HCT116 (cell line): ENCODE results near the gene SCN2B. TPM values are rescaled to one million over a fixed set of nuclear protein-coding genes. Genes with fewer than 3 reads are reported as not detected.

Source experiments
- ATAC-seq: fragments of 200-7000 bp; cut with Tn5 transposase; 2 replicates; pipeline ENCODE4 v1.9.1; 2020; ENCODE audit warnings: mild to moderate bottlenecking, moderate library complexity
- BruUV-seq: library from RNA; stranded (reverse); fragments of 400-500 nt; replicated peaks from 2 replicates; lab custom pipeline; 2021; lab: Mats Ljungman, UMichigan
- CTCF ChIA-PET: fragments of 300-600 bp; sonication (Branson Sonifier 250); formaldehyde crosslinking; loops from one replicate; lab custom pipeline; 2021; ENCODE audit warnings: antibody characterized with exemption; lab: Charles Lee
- POLR2A ChIA-PET: fragments of 300-600, 350-600 bp; sonication (Branson Sonifier 250); formaldehyde crosslinking; loops from one replicate; lab custom pipeline; 2021; ENCODE audit warnings: antibody characterized with exemption; lab: Charles Lee
- RAD21 ChIA-PET, 2 experiments: fragments of 300-600 bp; sonication (Branson Sonifier 250); formaldehyde crosslinking; loops; one replicate each; lab custom pipeline; 2023; ENCODE audit warnings: low total read pairs in 2 of 2; ENCODE audit not compliant: uncharacterized antibody in 2 of 2, unreplicated experiment in 2 of 2, low non-redundant PET in 1 of 2; lab: Charles Lee
- DNase-seq: peaks from one replicate; pipeline ENCODE4 v3.0.0-alpha.2; 2010; ENCODE audit warnings: low read depth, low spot score
- H2AFZ ChIP-seq: fragments of 200-600 bp; shearing (Covaris generic), sonication (generic); 2 replicates; pipeline ENCODE4 v1.6.1; 2017; ENCODE audit warnings: low read depth, mixed run types, mixed read lengths, antibody characterized with exemption, low read length; ENCODE audit not compliant: poor library complexity, severe bottlenecking
- H3K27ac ChIP-seq: 2 replicates; pipeline ENCODE4 v1.5.1; 2012; ENCODE audit warnings: low read depth, low read length
- H3K27me3 ChIP-seq: fragments of 200-600 bp; sonication (generic); 2 replicates; pipeline ENCODE4 v1.6.1; 2016; ENCODE audit warnings: mixed run types, low read length, mixed read lengths; ENCODE audit not compliant: insufficient read depth
- H3K36me3 ChIP-seq, 2 experiments: fragments of 200-500 bp in 1 of 2; fragments of 200-600 bp in 1 of 2; sonication (Bioruptor generic) in 1 of 2; sonication (generic) in 1 of 2; 2 replicates each; pipeline versions ENCODE4 v1.5.1 to v1.6.1; 2014 to 2016; ENCODE audit warnings: low read length in 2 of 2, inconsistent platforms in 1 of 2, mixed read lengths in 1 of 2, mixed run types in 1 of 2; ENCODE audit not compliant: insufficient read depth in 2 of 2, control insufficient read depth in 1 of 2
- H3K4me1 ChIP-seq, 2 experiments: fragments of 200-600 bp in 1 of 2; sonication (generic) in 1 of 2; 2 replicates each; pipeline versions ENCODE4 v1.5.1 to v1.6.1; 2012 to 2017; ENCODE audit warnings: low read length in 2 of 2, inconsistent platforms in 1 of 2, mild to moderate bottlenecking in 1 of 2, mixed read lengths in 1 of 2, mixed run types in 1 of 2, moderate library complexity in 1 of 2; ENCODE audit not compliant: insufficient read depth in 2 of 2, control insufficient read depth in 1 of 2
- H3K4me2 ChIP-seq: fragments of 200-600 bp; sonication (generic); 2 replicates; pipeline ENCODE4 v1.6.1; 2017; ENCODE audit warnings: mixed run types, low read length, mixed read lengths
- H3K4me3 ChIP-seq, 2 experiments: fragments of 200-600 bp in 1 of 2; sonication (generic) in 1 of 2; replicated peaks in 1 of 2; 2 replicates each; pipeline ENCODE4 v1.5.1; 2011 to 2016; ENCODE audit warnings: low read length in 2 of 2, control low read depth in 1 of 2, low read depth in 1 of 2, mild to moderate bottlenecking in 1 of 2, mixed read lengths in 1 of 2, mixed run types in 1 of 2
- H3K79me2 ChIP-seq: fragments of 200-600 bp; sonication (generic); 2 replicates; pipeline ENCODE4 v1.6.1; 2017; ENCODE audit warnings: mild to moderate bottlenecking, mixed run types, low read length, moderate library complexity, mixed read lengths; ENCODE audit not compliant: insufficient read depth
- H3K9ac ChIP-seq: fragments of 200-600 bp; sonication (generic); 2 replicates; pipeline ENCODE4 v1.6.1; 2016; ENCODE audit warnings: low read length, mixed read lengths
- H3K9me2 ChIP-seq: fragments of 200-600 bp; sonication (generic), shearing (Covaris generic); 2 replicates; pipeline ENCODE4 v1.6.1; 2017; ENCODE audit warnings: mixed run types, mild to moderate bottlenecking, moderate library complexity; ENCODE audit not compliant: insufficient read depth
- H3K9me3 ChIP-seq, 2 experiments: fragments of 200-500 bp in 1 of 2; fragments of 200-600 bp in 1 of 2; sonication (Bioruptor generic) in 1 of 2; sonication (generic) in 1 of 2; 2 replicates each; pipeline ENCODE4 v1.6.1; 2014 to 2017; ENCODE audit warnings: low read length in 2 of 2, mixed read lengths in 2 of 2, inconsistent platforms in 1 of 2, low read depth in 1 of 2, mild to moderate bottlenecking in 1 of 2, mixed run types in 1 of 2, moderate library complexity in 1 of 2; ENCODE audit not compliant: control insufficient read depth in 1 of 2, insufficient read depth in 1 of 2
- H4K20me1 ChIP-seq: fragments of 200-600 bp; sonication (generic), shearing (Covaris generic); 2 replicates; pipeline ENCODE4 v1.6.1; 2017; ENCODE audit warnings: mixed run types, mild to moderate bottlenecking, moderate library complexity; ENCODE audit not compliant: insufficient read depth
- ATF3 ChIP-seq: IDR thresholded peaks from 2 replicates; pipeline ENCODE4 v1.6.1; 2012
- CEBPB ChIP-seq: IDR thresholded peaks from 2 replicates; pipeline ENCODE4 v1.6.1; 2012; ENCODE audit warnings: low read depth
- EZH2 ChIP-seq: fragments of 200-600 bp; sonication (generic); IDR thresholded peaks from 2 replicates; pipeline ENCODE4 v1.6.1; 2017; ENCODE audit warnings: antibody characterized with exemption, mixed run types
- FOSL1 ChIP-seq: IDR thresholded peaks from 2 replicates; pipeline ENCODE4 v1.6.1; 2012; ENCODE audit warnings: low read depth
- JUND ChIP-seq: IDR thresholded peaks from 2 replicates; pipeline ENCODE4 v1.6.1; 2012
- MAX ChIP-seq: IDR thresholded peaks from 2 replicates; pipeline ENCODE4 v1.6.1; 2012
- SIN3A ChIP-seq: IDR thresholded peaks from 2 replicates; pipeline ENCODE4 v1.6.1; 2012; ENCODE audit warnings: low read depth
- SP1 ChIP-seq: IDR thresholded peaks from 2 replicates; pipeline ENCODE4 v1.6.1; 2012; ENCODE audit warnings: low read depth
- SRF ChIP-seq: IDR thresholded peaks from 2 replicates; pipeline ENCODE4 v1.6.1; 2012; ENCODE audit warnings: low read depth
- TCF7L2 ChIP-seq: IDR thresholded peaks from 2 replicates; pipeline ENCODE4 v1.7.0; 2011; ENCODE audit warnings: borderline replicate concordance, inconsistent platforms; ENCODE audit not compliant: insufficient read depth, insufficient read length; ENCODE audit errors: extremely low read depth
- YY1 ChIP-seq: IDR thresholded peaks from 2 replicates; pipeline ENCODE4 v1.6.1; 2011; ENCODE audit warnings: low read length, low read depth, moderate library complexity, mild to moderate bottlenecking; ENCODE audit not compliant: insufficient replicate concordance; ENCODE audit errors: extremely low read depth
- ZBTB33 ChIP-seq: IDR thresholded peaks from 2 replicates; pipeline ENCODE4 v1.6.1; 2011; ENCODE audit warnings: mild to moderate bottlenecking, low read length, moderate library complexity; ENCODE audit not compliant: insufficient replicate concordance; ENCODE audit errors: extremely low read depth
- ZFX ChIP-seq: fragments of 450-650 bp; IDR thresholded peaks from 2 replicates; pipeline ENCODE4 v1.6.1; 2017
- intact Hi-C: fragments of 100-400 bp; cut with micrococcal nuclease; formaldehyde crosslinking; loops from 2 replicates; pipeline ENCODE4 v1.10.0; 2022
- total RNA-seq: library from RNA; stranded (reverse); gene quantifications from one replicate; pipeline ENCODE4 v1.2.1, GENCODE V29; 2021; ENCODE audit not compliant: unreplicated experiment

SCN2B gene
- total RNA-seq, 1 experiment from 2014 or later, result not detected

GRCh38 chr11:118114266-118114665, 62.2 kb downstream of the SCN2B start:
- RAD21 ChIA-PET, result no interaction called here
- Histone ChIP-seq H3K27me3 (no peaks in the 10 kb centered on the region), H3K9ac (no peak overlapping the region), H3K4me2 (no peak overlapping the region), H3K27ac (no peak overlapping the region), H4K20me1 (no peaks in the 10 kb centered on the region), H3K79me2 (no peaks in the 10 kb centered on the region), H3K4me3 (no peak overlapping the region), H3K9me2 (no peaks in the 10 kb centered on the region), H3K9me3 (no peaks in the 10 kb centered on the region), H3K36me3 (no peaks in the 10 kb centered on the region), H2AFZ (no peak overlapping the region), H3K4me1 (no peaks in the 10 kb centered on the region)
- CTCF ChIA-PET, result no interaction called here
- no peak for TF ChIP-seq SIN3A
- no peak for TF ChIP-seq SRF
- no peak for TF ChIP-seq EZH2
- TF ChIP-seq CEBPB, result no peak
- no peak for TF ChIP-seq TCF7L2
- TF ChIP-seq YY1, result no peak
- no peak for TF ChIP-seq ZFX
- no peak for TF ChIP-seq ZBTB33
- no peak for TF ChIP-seq SP1
- TF ChIP-seq MAX, result no peak
- no peak for TF ChIP-seq FOSL1
- TF ChIP-seq ATF3, result no peak
- TF ChIP-seq JUND, result no peak
- no peak for DNase-seq
- POLR2A ChIA-PET, result no interaction called here
- ATAC-seq, result no peak
- intact Hi-C loops, result no loop called here
- no TSS peak for BruUV-seq
